CD4-positive, CD25-positive, alpha-beta regulatory T cell (primary cell): Measurements from ENCODE around the gene ZNF692. TPM values are rescaled to one million over a fixed set of nuclear protein-coding genes. Genes with fewer than 3 reads are reported as not detected.
A peak's percentile ranks its signal among the peaks of the same experiment; 100 is the strongest.

Experiments
- ATAC-seq, 2 donors: fragments of 150-1000 bp; cut with Tn5 transposase; one replicate each; pipeline ENCODE4 v1.10.0; 2021; ENCODE audit warnings: low read depth in 2 of 2, moderate number of reproducible peaks in 2 of 2, moderate library complexity in 1 of 2
- DNase-seq, 3 donors: peaks; one replicate each; pipeline versions ENCODE4 v3.0.0 to v3.0.0-alpha.2; 2012 to 2022; ENCODE audit warnings: mixed read lengths in 1 of 3
- H3K27ac ChIP-seq: one replicate; pipeline ENCODE4 v1.7.0; 2013; ENCODE audit warnings: mild to moderate bottlenecking, low read length; ENCODE audit not compliant: insufficient read depth, poor library complexity, severe bottlenecking
- H3K27me3 ChIP-seq: one replicate; pipeline ENCODE4 v1.7.0; 2013; ENCODE audit warnings: low read length; ENCODE audit not compliant: control insufficient read depth, insufficient read depth
- H3K36me3 ChIP-seq: one replicate; pipeline ENCODE4 v1.7.0; 2013; ENCODE audit warnings: mild to moderate bottlenecking, low read length, moderate library complexity; ENCODE audit not compliant: control insufficient read depth, insufficient read depth
- H3K4me1 ChIP-seq: 2 replicates; pipeline ENCODE4 v1.7.0; 2013; ENCODE audit warnings: mild to moderate bottlenecking, low read length; ENCODE audit not compliant: insufficient read depth, control insufficient read depth, poor library complexity, severe bottlenecking
- H3K4me3 ChIP-seq: one replicate; pipeline ENCODE4 v1.7.0; 2013; ENCODE audit warnings: low read depth, mild to moderate bottlenecking, low read length, moderate library complexity
- H3K9me3 ChIP-seq, 2 experiments: 1 replicate in 1 of 2; 2 replicates in 1 of 2; pipeline ENCODE4 v1.7.0; 2013; ENCODE audit warnings: low read length in 2 of 2, mild to moderate bottlenecking in 1 of 2, moderate library complexity in 1 of 2; ENCODE audit not compliant: control insufficient read depth in 2 of 2
- H3K27ac Mint-ChIP-seq, 3 donors: one replicate each; pipeline ENCODE4 v1.8.0; 2020 to 2022; ENCODE audit warnings: mild to moderate bottlenecking in 3 of 3, mixed read lengths in 3 of 3, moderate library complexity in 2 of 3
- H3K27me3 Mint-ChIP-seq: one replicate; pipeline ENCODE4 v1.8.0; 2022; ENCODE audit warnings: mild to moderate bottlenecking, mixed read lengths
- H3K36me3 Mint-ChIP-seq: one replicate; pipeline ENCODE4 v1.8.0; 2020; ENCODE audit warnings: mixed read lengths
- H3K4me1 Mint-ChIP-seq, 4 donors: one replicate each; pipeline ENCODE4 v1.8.0; 2020 to 2022; ENCODE audit warnings: mixed read lengths in 4 of 4, mild to moderate bottlenecking in 1 of 4
- H3K4me3 Mint-ChIP-seq, 4 donors: one replicate each; pipeline ENCODE4 v1.8.0; 2020 to 2022; ENCODE audit warnings: mild to moderate bottlenecking in 4 of 4, mixed read lengths in 4 of 4, moderate library complexity in 3 of 4
- H3K9me3 Mint-ChIP-seq, 7 donors: one replicate each; pipeline ENCODE4 v1.8.0; 2020 to 2022; ENCODE audit warnings: mixed read lengths in 7 of 7, mild to moderate bottlenecking in 3 of 7, moderate library complexity in 2 of 7
- polyA plus RNA-seq, 4 donors: library from polyadenylated mRNA; unstranded; fragments of 300-500 nt; fragmentation: Illumina TruSeq; gene quantifications; one replicate each; pipeline ENCODE4 v1.2.3, GENCODE V29; 2021
- total RNA-seq: library from RNA; stranded (reverse); gene quantifications from one replicate; pipeline ENCODE4 v1.2.3, GENCODE V29; 2022

ZNF692 gene
- total and polyA plus RNA-seq, 5 donors from 2014 or later = 6.0 to 50.6 (median 7.7) TPM

DNA sequence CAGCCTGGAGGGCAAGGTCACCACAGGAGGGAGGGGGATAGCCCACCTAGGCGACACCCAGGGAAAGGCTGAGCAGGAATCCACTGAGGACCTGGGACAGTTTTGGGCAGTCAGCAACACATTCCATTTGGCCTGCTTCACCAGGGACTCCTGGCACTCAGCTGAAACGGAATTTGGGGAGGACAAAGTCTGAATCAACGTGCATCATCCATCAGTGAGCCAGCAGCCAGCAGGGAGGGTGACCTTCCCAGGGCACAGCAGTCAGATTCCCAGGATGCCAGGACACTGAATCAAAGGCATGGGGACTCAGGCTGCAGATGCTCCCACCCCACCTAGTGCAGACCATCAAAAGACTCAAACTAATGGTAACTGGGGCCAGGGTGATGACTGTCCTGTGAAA is 37.8 kb downstream of the ZNF692 start:
- peaks cover 46% of the 10 kb centered on the region for H3K36me3 Mint-ChIP-seq

GRCh38 chr1:248820041-248820585 is 38.8 kb downstream of the ZNF692 start:
- peaks cover 47% of the 10 kb centered on the region for H3K36me3 ChIP-seq
- no peak overlapping the region for H3K27ac ChIP-seq
- Mint-ChIP-seq H3K36me3 (peaks cover 48% of the 10 kb centered on the region), H3K27me3 (no peaks in the 10 kb centered on the region), H3K9me3 (no peaks in the 10 kb centered on the region), H3K27ac (peak overlapping the region in 1 of 3 donors; percentile 32), H3K4me1 (peaks cover 8 to 97% (median 74%) of the 10 kb centered on the region in 4 donors), H3K4me3 (peak overlapping the region in 2 of 4 donors; percentile 56 to 72)
- no peaks in the 10 kb centered on the region for H3K9me3 ChIP-seq
- H3K4me1 ChIP-seq = peaks cover 83% of the 10 kb centered on the region
- ATAC-seq (no peak), DNase-seq (no peak)
- H3K27me3 ChIP-seq = no peaks in the 10 kb centered on the region
- no peak overlapping the region for H3K4me3 ChIP-seq

More for the DNA sequence above, 37.8 kb downstream of the ZNF692 start:
- no peaks in the 10 kb centered on the region for H3K27me3 ChIP-seq
- peaks cover 85% of the 10 kb centered on the region for H3K4me1 ChIP-seq
- no peak overlapping the region for H3K4me3 ChIP-seq
- ATAC-seq = no peak
- H3K27ac ChIP-seq = no peak overlapping the region
- peak overlapping the region in 2 of 4 donors; percentile 50 to 84 for H3K4me3 Mint-ChIP-seq
- H3K9me3 Mint-ChIP-seq = no peaks in the 10 kb centered on the region
- H3K9me3 ChIP-seq = no peaks in the 10 kb centered on the region
- peaks cover 4% of the 10 kb centered on the region for H3K27me3 Mint-ChIP-seq
- H3K4me1 Mint-ChIP-seq = peaks cover 8 to 99% (median 69%) of the 10 kb centered on the region in 4 donors
- no peak for DNase-seq
- H3K27ac Mint-ChIP-seq = peak overlapping the region in 1 of 3 donors; percentile 31
- peaks cover 39% of the 10 kb centered on the region for H3K36me3 ChIP-seq

DNA sequence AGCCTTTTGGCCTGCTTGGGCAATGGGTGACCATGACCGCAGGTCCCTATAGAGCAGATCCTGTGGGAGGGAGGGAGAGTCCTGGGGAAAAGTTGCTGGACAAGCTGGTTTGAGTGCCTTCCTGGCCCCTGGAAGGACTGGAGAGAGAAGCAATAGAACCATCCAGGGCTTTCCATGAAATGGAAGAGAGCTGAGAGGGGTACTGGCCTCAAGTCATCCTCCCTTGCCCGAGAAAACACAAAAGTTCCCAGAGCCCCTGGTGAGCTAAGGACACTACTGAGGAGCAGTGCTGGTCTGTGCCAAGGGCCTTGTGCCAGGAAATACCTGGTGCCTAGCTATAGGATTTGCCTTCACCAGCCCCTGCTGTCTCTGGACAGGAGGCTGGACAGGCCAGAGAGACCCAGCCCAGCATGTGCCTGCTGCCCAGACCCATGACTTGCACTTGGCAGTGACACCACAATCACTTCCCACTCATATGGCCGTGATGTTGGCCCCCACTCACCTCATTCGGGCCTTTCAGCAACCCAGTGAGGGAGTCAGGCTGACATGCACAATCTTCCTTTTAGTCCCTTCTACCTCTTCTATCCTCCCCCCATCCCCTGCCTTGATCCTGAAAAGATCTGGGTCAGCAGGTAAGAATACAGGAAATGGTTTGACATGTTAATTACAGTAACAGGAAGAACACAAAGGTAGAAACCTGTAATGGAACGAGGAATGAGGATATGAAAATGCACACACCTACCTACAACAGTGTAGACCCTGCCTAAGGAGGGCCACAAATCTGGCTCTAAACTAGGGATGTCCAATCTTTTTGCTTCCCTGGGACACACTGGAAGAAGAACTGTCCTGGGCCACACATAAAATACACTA is 40.1 kb downstream of the ZNF692 start:
- Histone ChIP-seq H3K9me3 (no peaks in the 10 kb centered on the region), H3K27ac (peak overlapping the region; percentile 9), H3K36me3 (peaks cover 60% of the 10 kb centered on the region), H3K4me1 (peaks cover 69% of the 10 kb centered on the region), H3K27me3 (no peaks in the 10 kb centered on the region), H3K4me3 (peak overlapping the region; percentile 52)
- Mint-ChIP-seq H3K27ac (peak overlapping the region; percentile 83 to 96 (median 87)), H3K4me1 (peaks cover 12 to 83% (median 63%) of the 10 kb centered on the region in 4 donors), H3K27me3 (no peaks in the 10 kb centered on the region), H3K4me3 (peak overlapping the region; percentile 18 to 68 (median 52)), H3K36me3 (peaks cover 46% of the 10 kb centered on the region), H3K9me3 (no peaks in the 10 kb centered on the region)
- no peak for ATAC-seq
- DNase-seq = peak in 1 of 3 donors; percentile 30

- Histone ChIP-seq H3K27me3 (no peaks in the 10 kb centered on the region), H3K27ac (no peak overlapping the region), H3K36me3 (peaks cover 65% of the 10 kb centered on the region), H3K9me3 (no peaks in the 10 kb centered on the region), H3K4me1 (peaks cover 53% of the 10 kb centered on the region), H3K4me3 (no peak overlapping the region)
- Mint-ChIP-seq H3K4me1 (peaks cover 12 to 67% (median 48%) of the 10 kb centered on the region in 4 donors), H3K27me3 (no peaks in the 10 kb centered on the region), H3K36me3 (peaks cover 54% of the 10 kb centered on the region), H3K9me3 (no peaks in the 10 kb centered on the region), H3K4me3 (peak overlapping the region in 1 of 4 donors; percentile 71), H3K27ac (peak overlapping the region; percentile 87 to 93 (median 92))
- ATAC-seq = no peak
- DNase-seq = no peak
Observed at GRCh38 chr1:248817065-248817464, 41.8 kb downstream of the ZNF692 start.

- no peaks in the 10 kb centered on the region for H3K27me3 Mint-ChIP-seq
- Histone ChIP-seq H3K27ac (no peak overlapping the region), H3K36me3 (peaks cover 62% of the 10 kb centered on the region), H3K4me1 (peaks cover 45% of the 10 kb centered on the region), H3K4me3 (peak overlapping the region; percentile 22), H3K9me3 (no peaks in the 10 kb centered on the region), H3K27me3 (no peaks in the 10 kb centered on the region)
- peak overlapping the region; percentile 87 to 93 (median 92) for H3K27ac Mint-ChIP-seq
- peaks cover 55% of the 10 kb centered on the region for H3K36me3 Mint-ChIP-seq
- H3K9me3 Mint-ChIP-seq = no peaks in the 10 kb centered on the region
- H3K4me3 Mint-ChIP-seq = peak overlapping the region in 3 of 4 donors; percentile 28 to 71 (median 48)
- peaks cover 12 to 58% (median 43%) of the 10 kb centered on the region in 4 donors for H3K4me1 Mint-ChIP-seq
- DNase-seq (peak in 1 of 3 donors; percentile 49), ATAC-seq (no peak)
Observed at GRCh38 chr1:248816042-248816851, 42.6 kb downstream of the ZNF692 start.

DNA sequence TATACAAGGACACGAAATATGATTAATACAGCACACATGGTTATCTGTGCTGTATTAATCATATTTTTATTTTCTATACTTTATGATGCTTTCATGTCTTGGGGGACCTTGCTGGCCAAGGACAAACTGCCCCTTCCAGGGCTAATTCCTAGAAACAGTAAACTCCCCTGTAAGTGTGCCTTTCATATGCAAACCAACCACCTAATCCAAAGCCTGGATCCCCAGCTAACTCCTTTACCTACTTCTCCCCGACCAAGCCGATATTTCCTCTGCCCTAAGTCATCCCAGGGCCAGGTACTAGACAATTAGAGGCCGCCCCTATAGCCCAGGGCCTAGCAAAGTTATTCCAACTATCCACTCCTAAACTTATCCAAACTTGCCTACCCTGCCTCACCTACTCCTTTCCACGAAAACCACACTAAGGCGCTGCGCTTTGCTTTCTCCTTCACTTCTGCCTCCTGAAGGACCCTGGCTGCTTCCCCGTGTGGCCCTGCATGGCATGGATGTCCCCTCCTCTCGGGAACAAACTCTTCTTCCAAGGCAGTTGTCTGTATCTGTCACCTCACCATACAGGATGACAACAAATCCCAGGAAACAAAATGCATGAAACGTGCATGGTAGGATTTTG is 43.4 kb downstream of the ZNF692 start:
- Histone ChIP-seq H3K27ac (no peak overlapping the region), H3K27me3 (no peaks in the 10 kb centered on the region), H3K4me1 (peaks cover 39% of the 10 kb centered on the region), H3K4me3 (no peak overlapping the region), H3K36me3 (peaks cover 55% of the 10 kb centered on the region), H3K9me3 (no peaks in the 10 kb centered on the region)
- Mint-ChIP-seq H3K27ac (peak overlapping the region; percentile 87 to 93 (median 92)), H3K9me3 (no peaks in the 10 kb centered on the region), H3K27me3 (no peaks in the 10 kb centered on the region), H3K4me1 (peaks cover 12 to 51% (median 37%) of the 10 kb centered on the region in 4 donors), H3K4me3 (peak overlapping the region in 2 of 4 donors; percentile 28 to 71), H3K36me3 (peaks cover 52% of the 10 kb centered on the region)
- no peak for DNase-seq
- no peak for ATAC-seq

DNA sequence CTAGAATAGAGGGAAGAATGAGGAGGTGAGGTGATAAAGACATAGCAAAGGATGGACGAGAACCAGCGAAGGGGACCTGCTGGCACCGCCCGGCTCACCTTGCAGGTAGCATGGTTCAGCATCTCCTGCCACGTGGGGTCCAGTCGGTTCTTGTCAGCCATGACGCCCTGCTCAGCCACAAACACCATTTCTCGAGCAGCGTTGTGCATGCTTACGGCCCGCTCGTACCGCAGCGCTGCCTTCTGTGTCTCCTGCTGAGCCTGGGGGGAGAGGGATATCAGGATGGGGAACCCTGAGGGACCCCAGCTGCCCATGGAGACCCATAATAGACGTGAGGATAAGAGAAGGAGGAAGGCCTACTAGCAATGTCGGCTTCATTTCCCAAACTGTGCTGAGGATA is 44.5 kb downstream of the ZNF692 start:
- no peak overlapping the region for H3K27ac ChIP-seq
- Mint-ChIP-seq H3K36me3 (peaks cover 46% of the 10 kb centered on the region), H3K4me1 (peaks cover 15 to 41% (median 30%) of the 10 kb centered on the region in 4 donors), H3K27ac (peak overlapping the region in 1 of 3 donors; percentile 59), H3K27me3 (no peaks in the 10 kb centered on the region), H3K4me3 (peak overlapping the region in 1 of 4 donors; percentile 21), H3K9me3 (no peaks in the 10 kb centered on the region)
- ATAC-seq (no peak), DNase-seq (no peak)
- no peaks in the 10 kb centered on the region for H3K9me3 ChIP-seq
- peaks cover 48% of the 10 kb centered on the region for H3K36me3 ChIP-seq
- no peak overlapping the region for H3K4me3 ChIP-seq
- peaks cover 29% of the 10 kb centered on the region for H3K4me1 ChIP-seq
- H3K27me3 ChIP-seq = no peaks in the 10 kb centered on the region
